ENCODE data around the gene TSHZ1.

Gene TSHZ1

DNA sequence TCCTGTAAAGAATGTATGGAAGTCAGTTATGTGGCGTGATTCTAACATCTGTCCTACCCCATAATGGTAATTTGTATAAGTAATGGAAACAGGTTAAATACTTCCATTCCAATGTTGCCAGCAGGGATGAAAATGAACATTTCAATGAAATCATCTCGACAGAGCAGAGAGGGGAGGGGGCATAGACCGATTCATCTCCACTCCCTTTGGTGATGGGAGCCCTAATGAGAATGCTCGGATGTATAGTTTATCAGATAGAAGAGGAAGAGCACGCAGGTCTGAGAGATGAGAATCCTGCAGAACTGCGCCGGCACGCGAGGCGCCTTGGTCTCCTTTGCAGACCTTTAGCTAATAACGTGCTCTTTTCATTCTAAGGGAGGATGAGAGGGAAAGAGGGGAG is 61.4 kb downstream of the TSHZ1 start:
- DNase-seq (ENCODE audit: extremely low read depth, low read depth), result no peak
- H3K4me3 ChIP-seq (replicated peaks; ENCODE audit: low read depth, low read length), result no peak overlapping the region
- TF ChIP-seq, protein P1, sequence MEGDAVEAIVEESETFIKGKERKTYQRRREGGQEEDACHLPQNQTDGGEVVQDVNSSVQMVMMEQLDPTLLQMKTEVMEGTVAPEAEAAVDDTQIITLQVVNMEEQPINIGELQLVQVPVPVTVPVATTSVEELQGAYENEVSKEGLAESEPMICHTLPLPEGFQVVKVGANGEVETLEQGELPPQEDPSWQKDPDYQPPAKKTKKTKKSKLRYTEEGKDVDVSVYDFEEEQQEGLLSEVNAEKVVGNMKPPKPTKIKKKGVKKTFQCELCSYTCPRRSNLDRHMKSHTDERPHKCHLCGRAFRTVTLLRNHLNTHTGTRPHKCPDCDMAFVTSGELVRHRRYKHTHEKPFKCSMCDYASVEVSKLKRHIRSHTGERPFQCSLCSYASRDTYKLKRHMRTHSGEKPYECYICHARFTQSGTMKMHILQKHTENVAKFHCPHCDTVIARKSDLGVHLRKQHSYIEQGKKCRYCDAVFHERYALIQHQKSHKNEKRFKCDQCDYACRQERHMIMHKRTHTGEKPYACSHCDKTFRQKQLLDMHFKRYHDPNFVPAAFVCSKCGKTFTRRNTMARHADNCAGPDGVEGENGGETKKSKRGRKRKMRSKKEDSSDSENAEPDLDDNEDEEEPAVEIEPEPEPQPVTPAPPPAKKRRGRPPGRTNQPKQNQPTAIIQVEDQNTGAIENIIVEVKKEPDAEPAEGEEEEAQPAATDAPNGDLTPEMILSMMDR (IDR thresholded peaks at IDR 0.05; ENCODE audit: low read depth, low read length, missing control alignments), result no peak

DNA sequence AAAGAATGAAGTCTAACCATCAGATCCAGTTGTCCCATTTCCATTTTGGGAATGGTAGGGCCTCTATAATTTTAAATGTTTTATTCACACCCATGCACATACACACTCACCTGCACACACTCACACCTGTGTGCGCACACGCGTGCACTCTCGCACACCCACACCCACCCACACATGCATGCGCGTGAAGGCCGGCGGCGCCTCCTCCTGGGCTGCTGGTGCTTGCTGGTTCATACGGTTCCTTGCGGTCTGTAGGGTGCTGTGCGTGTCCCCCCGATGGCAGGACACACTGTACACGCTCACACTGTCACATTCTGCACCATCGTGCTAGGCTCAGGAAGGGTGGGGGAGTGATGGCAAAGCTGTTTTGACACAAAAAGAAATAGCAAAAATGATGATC is 63.2 kb downstream of the TSHZ1 start:
- H3K4me3 ChIP-seq (replicated peaks; ENCODE audit: low read depth, low read length), result no peak overlapping the region
- no peak for DNase-seq (ENCODE audit: extremely low read depth, low read depth)
- TF ChIP-seq, protein P1 (IDR thresholded peaks at IDR 0.05; ENCODE audit: low read depth, low read length, missing control alignments), result no peak

DNA sequence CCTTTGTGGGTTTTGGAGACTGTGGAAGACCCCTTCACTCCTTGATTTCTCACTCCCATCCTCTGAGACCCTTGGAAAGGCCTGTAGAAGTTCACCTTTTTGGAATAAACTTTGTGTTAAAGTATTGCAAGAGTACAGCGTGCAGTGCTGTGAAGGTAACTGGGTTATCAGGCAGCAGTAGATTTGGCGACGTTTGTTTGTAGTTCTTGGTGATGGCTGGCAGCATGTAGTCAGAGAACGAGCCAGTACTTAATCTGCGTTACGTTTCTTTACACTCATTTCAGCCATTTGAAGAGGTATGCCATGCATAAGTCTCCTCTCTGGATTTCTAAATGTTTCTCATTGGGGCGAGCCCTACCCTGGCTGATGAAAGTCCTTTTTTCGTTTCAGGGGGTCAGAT is 64.6 kb downstream of the TSHZ1 start:
- TF ChIP-seq, protein P1 (IDR thresholded peaks at IDR 0.05; ENCODE audit: low read depth, low read length, missing control alignments), result no peak
- DNase-seq (ENCODE audit: extremely low read depth, low read depth), result no peak
- no peak overlapping the region for H3K4me3 ChIP-seq (replicated peaks; ENCODE audit: low read depth, low read length)

DNA sequence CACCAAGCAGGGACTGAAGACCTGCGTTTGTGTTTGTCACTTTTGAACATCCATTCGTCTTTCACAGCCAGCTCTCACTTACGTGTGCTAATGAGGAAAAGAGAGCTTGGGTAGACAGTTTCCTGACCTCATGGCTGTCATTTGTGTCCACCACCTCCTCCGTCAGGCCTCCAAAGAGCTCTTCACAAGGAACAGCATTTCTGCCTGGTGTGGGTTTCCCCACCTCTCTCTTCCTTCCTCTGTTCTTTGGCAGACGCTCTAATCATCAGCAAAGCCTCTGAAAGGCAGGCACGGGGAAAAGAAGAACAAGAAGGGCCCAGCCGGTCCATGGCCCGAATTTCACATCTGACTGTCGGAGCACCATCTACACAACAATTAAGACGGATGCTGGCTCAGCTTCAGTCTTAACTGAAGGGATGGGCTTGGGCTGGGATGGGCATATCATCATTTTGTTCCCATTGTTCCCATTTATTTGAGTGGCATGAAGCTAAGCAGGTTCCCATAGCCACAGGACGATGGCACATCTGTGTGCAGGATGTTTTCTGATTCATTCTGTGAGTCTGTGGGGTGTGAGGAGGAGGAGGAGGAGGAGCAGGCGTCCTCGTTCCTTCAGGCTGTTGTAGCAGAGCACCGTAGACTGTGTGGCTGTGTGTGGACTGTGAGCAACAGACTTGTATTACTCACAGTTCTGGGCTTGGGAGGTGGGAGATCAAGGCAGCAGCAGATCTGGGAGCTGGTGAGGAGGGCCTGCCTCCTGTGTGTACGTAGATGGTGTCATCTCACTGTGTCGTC is 66.4 kb downstream of the TSHZ1 start:
- H3K4me3 ChIP-seq (replicated peaks; ENCODE audit: low read depth, low read length), result peak overlapping the region; percentile 2; the same call in 1 of the 2 replicates
- TF ChIP-seq, protein P1 (IDR thresholded peaks at IDR 0.05; ENCODE audit: low read depth, low read length, missing control alignments), result no peak
- peak; percentile 87 for DNase-seq (ENCODE audit: extremely low read depth, low read depth)

DNA sequence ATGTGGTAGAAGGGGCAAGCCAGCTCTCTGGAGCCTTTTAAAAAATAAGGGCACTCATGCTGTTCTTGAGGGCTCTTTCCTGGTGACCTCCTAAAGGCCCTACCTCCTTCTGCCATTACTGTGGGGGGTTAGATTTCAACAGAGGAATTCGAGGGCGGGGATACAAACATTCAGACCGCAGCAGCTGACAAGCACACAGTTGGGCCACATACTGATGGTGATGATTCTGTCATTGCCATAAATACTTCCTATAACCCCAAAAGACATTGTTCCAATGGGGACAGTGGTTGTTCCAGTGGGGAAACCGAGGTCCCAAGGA is 67.0 kb downstream of the TSHZ1 start:
- no peak for DNase-seq (ENCODE audit: extremely low read depth, low read depth)
- H3K4me3 ChIP-seq (replicated peaks; ENCODE audit: low read depth, low read length), result no peak overlapping the region
- TF ChIP-seq, protein P1 (IDR thresholded peaks at IDR 0.05; ENCODE audit: low read depth, low read length, missing control alignments), result no peak

DNA sequence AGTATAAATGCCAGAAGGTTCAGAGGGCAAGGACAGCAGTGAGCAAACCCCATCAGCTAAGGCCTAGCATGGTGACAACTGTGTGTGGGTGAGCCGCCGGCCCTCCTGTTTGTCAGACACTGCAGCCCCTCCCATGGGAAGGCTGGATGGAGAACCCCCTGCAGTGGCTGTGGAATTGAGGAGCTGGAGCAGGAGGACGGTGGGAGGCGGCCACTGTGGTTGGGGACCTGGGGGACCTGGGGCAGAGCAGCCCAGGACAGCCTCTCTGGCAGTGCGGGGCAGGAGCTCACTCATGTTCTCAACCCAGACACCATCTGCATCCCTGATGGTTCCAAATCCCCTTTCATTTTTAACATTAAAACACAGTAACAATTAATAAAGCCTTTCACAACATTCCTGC is 68.8 kb downstream of the TSHZ1 start:
- DNase-seq (ENCODE audit: extremely low read depth, low read depth), result no peak
- TF ChIP-seq, protein P1 (IDR thresholded peaks at IDR 0.05; ENCODE audit: low read depth, low read length, missing control alignments), result no peak
- no peak overlapping the region for H3K4me3 ChIP-seq (replicated peaks; ENCODE audit: low read depth, low read length)

Data from HFF-Myc (cell line).